ENCODE results near the gene PTPRN2. TPM values are rescaled to one million over a fixed set of nuclear protein-coding genes. Genes with fewer than 3 reads are reported as not detected.
"Not testable (repeated sequence)": the region's sequence is repeated elsewhere in the genome, so short reads cannot be mapped to it uniquely, and the experiment has no call there.

Gene PTPRN2
- total and polyA plus RNA-seq, 2 donors (not counting 3 experiments of a cell fraction or from before 2014, with no cell fraction given) = 0.62 to 0.88 TPM

- H2AFZ ChIP-seq (ENCODE audit: low read depth, low read length); H3K9me1 ChIP-seq (replicated peaks; ENCODE audit: control insufficient read depth, extremely low read depth, insufficient read depth, low read length); H3K9ac ChIP-seq (replicated peaks; ENCODE audit: extremely low read depth, insufficient read depth, low read length); dilution Hi-C loops (cut with MboI; ENCODE audit: extremely low pct_ligation_motif_present, low sequenced_read_pairs); H3K4me3 ChIP-seq (replicated peaks in 1 of 3; ENCODE audit: insufficient read depth in 1 of 3, low read depth in 1 of 3, low read length in 3 of 3); POLR2A ChIA-PET; H4K20me1 ChIP-seq (replicated peaks; ENCODE audit: control insufficient read depth, extremely low read depth, insufficient read depth, low read length); H3K4me1 ChIP-seq (ENCODE audit: control insufficient read depth, extremely low read depth, insufficient read depth, low read length); H3K27me3 ChIP-seq (ENCODE audit: control insufficient read depth in 2 of 2, insufficient read depth in 2 of 2, low read length in 2 of 2); FAIRE-seq; H3K27ac ChIP-seq (ENCODE audit: insufficient read depth, low read depth, low read length); intact Hi-C loops (cut with micrococcal nuclease); H3K9me3 ChIP-seq (replicated peaks; ENCODE audit: control insufficient read depth, insufficient read depth, low read length); H3K4me2 ChIP-seq (ENCODE audit: insufficient read depth, low read length); CTCF ChIA-PET; DNase-seq (ENCODE audit: low read depth, low spot score); H3K36me3 ChIP-seq (ENCODE audit: control insufficient read depth in 2 of 2, extremely low read depth in 1 of 2, insufficient read depth in 2 of 2, low read length in 2 of 2); BruUV-seq (replicated peaks); H3K79me2 ChIP-seq (ENCODE audit: control insufficient read depth, insufficient read depth, low read length): not testable (repeated sequence)
These were observed 63.7 kb downstream of the PTPRN2 start for GRCh38 chr7:158523877-158524276.

- H3K4me3 ChIP-seq (replicated peaks in 1 of 3; ENCODE audit: insufficient read depth in 1 of 3, low read depth in 1 of 3, low read length in 3 of 3); DNase-seq (ENCODE audit: low read depth, low spot score); H3K9me1 ChIP-seq (replicated peaks; ENCODE audit: control insufficient read depth, extremely low read depth, insufficient read depth, low read length); FAIRE-seq; H3K4me1 ChIP-seq (ENCODE audit: control insufficient read depth, extremely low read depth, insufficient read depth, low read length); H3K27me3 ChIP-seq (ENCODE audit: control insufficient read depth in 2 of 2, insufficient read depth in 2 of 2, low read length in 2 of 2); H2AFZ ChIP-seq (ENCODE audit: low read depth, low read length); dilution Hi-C loops (cut with MboI; ENCODE audit: extremely low pct_ligation_motif_present, low sequenced_read_pairs); H3K27ac ChIP-seq (ENCODE audit: insufficient read depth, low read depth, low read length); H3K4me2 ChIP-seq (ENCODE audit: insufficient read depth, low read length); H4K20me1 ChIP-seq (replicated peaks; ENCODE audit: control insufficient read depth, extremely low read depth, insufficient read depth, low read length); POLR2A ChIA-PET; H3K79me2 ChIP-seq (ENCODE audit: control insufficient read depth, insufficient read depth, low read length); intact Hi-C loops (cut with micrococcal nuclease); BruUV-seq (replicated peaks); CTCF ChIA-PET; H3K9me3 ChIP-seq (replicated peaks; ENCODE audit: control insufficient read depth, insufficient read depth, low read length); H3K36me3 ChIP-seq (ENCODE audit: control insufficient read depth in 2 of 2, extremely low read depth in 1 of 2, insufficient read depth in 2 of 2, low read length in 2 of 2); H3K9ac ChIP-seq (replicated peaks; ENCODE audit: extremely low read depth, insufficient read depth, low read length): not testable (repeated sequence)
These were observed 64.3 kb downstream of the PTPRN2 start for GRCh38 chr7:158523165-158523856.

GRCh38 chr7:158521795-158522194 is 65.8 kb downstream of the PTPRN2 start:
- H3K27ac ChIP-seq (ENCODE audit: insufficient read depth, low read depth, low read length); H3K9me1 ChIP-seq (replicated peaks; ENCODE audit: control insufficient read depth, extremely low read depth, insufficient read depth, low read length); H3K79me2 ChIP-seq (ENCODE audit: control insufficient read depth, insufficient read depth, low read length); CTCF ChIA-PET; H3K27me3 ChIP-seq (ENCODE audit: control insufficient read depth in 2 of 2, insufficient read depth in 2 of 2, low read length in 2 of 2); H3K4me3 ChIP-seq (replicated peaks in 1 of 3; ENCODE audit: insufficient read depth in 1 of 3, low read depth in 1 of 3, low read length in 3 of 3); H3K9ac ChIP-seq (replicated peaks; ENCODE audit: extremely low read depth, insufficient read depth, low read length); intact Hi-C loops (cut with micrococcal nuclease); H2AFZ ChIP-seq (ENCODE audit: low read depth, low read length); dilution Hi-C loops (cut with MboI; ENCODE audit: extremely low pct_ligation_motif_present, low sequenced_read_pairs); H3K36me3 ChIP-seq (ENCODE audit: control insufficient read depth in 2 of 2, extremely low read depth in 1 of 2, insufficient read depth in 2 of 2, low read length in 2 of 2); POLR2A ChIA-PET; H3K4me2 ChIP-seq (ENCODE audit: insufficient read depth, low read length); H3K9me3 ChIP-seq (replicated peaks; ENCODE audit: control insufficient read depth, insufficient read depth, low read length); FAIRE-seq; BruUV-seq (replicated peaks); DNase-seq (ENCODE audit: low read depth, low spot score); H3K4me1 ChIP-seq (ENCODE audit: control insufficient read depth, extremely low read depth, insufficient read depth, low read length); H4K20me1 ChIP-seq (replicated peaks; ENCODE audit: control insufficient read depth, extremely low read depth, insufficient read depth, low read length): not testable (repeated sequence)

Measured in endothelial cell of umbilical vein (primary cell).